K562 (cell line): Measurements from ENCODE around the gene TBC1D7.

Source experiments
- EHMT2 ChIP-seq: fragments of 450-650 bp; IDR thresholded peaks from 2 replicates; pipeline ENCODE4 v1.6.1; 2018; ENCODE audit warnings: antibody characterized with exemption
- ESRRA ChIP-seq: fragments of 450-650 bp; IDR thresholded peaks from 2 replicates; pipeline ENCODE4 v1.6.1; 2014; ENCODE audit warnings: low read depth, mild to moderate bottlenecking, moderate library complexity, borderline replicate concordance
- HCFC1 ChIP-seq: IDR thresholded peaks from 2 replicates; pipeline ENCODE4 v1.6.1; 2012; ENCODE audit warnings: low read depth, low read length, improper control_type of control experiment
- POLR2A ChIP-seq: fragments of 450-650 bp; conservative IDR thresholded peaks from 2 replicates; pipeline ENCODE4 v1.6.1; 2016
- TF ChIP-seq, protein P1 (sequence below), 3 experiments: IDR thresholded peaks in 2 of 3; conservative IDR thresholded peaks in 1 of 3; 2 replicates each; pipeline ENCODE4 v1.5.1; 2011 to 2012; ENCODE audit warnings: low read length in 3 of 3, mild to moderate bottlenecking in 3 of 3, control low read depth in 2 of 3, improper control_type of control experiment in 1 of 3, inconsistent platforms in 1 of 3, low read depth in 1 of 3, mixed read lengths in 1 of 3, moderate library complexity in 1 of 3; ENCODE audit not compliant: insufficient read depth in 2 of 3
- TF ChIP-seq, protein P2 (sequence below): sonication (generic); formaldehyde crosslinking; IDR thresholded peaks from 2 replicates; pipeline ENCODE4 v1.8.0; 2022; ENCODE audit warnings: mild to moderate bottlenecking, missing genetic modification reagents

DNA sequence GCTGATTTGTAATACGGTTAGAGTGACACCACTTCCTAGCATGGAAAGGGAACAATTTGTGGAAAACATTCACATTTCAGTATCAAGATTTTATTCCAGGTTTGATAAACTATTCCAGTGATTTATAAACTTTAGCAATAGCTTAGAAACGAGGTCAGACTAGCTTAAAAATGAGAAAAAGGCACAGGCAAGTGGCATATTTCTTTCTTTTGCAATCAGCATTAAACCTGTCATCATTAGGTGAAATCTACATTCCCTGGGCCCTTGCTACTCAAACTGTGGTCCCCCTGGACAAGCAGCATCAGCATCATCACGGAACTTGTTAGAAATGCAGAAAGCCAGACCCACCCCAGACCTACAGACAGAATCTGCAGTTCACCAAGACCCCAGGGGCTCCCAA, 29.9 kb downstream of the TBC1D7 start:
- TF ChIP-seq HCFC1 (no peak), EHMT2 (no peak), POLR2A (no peak), ESRRA (no peak)
- TF ChIP-seq, protein P1, sequence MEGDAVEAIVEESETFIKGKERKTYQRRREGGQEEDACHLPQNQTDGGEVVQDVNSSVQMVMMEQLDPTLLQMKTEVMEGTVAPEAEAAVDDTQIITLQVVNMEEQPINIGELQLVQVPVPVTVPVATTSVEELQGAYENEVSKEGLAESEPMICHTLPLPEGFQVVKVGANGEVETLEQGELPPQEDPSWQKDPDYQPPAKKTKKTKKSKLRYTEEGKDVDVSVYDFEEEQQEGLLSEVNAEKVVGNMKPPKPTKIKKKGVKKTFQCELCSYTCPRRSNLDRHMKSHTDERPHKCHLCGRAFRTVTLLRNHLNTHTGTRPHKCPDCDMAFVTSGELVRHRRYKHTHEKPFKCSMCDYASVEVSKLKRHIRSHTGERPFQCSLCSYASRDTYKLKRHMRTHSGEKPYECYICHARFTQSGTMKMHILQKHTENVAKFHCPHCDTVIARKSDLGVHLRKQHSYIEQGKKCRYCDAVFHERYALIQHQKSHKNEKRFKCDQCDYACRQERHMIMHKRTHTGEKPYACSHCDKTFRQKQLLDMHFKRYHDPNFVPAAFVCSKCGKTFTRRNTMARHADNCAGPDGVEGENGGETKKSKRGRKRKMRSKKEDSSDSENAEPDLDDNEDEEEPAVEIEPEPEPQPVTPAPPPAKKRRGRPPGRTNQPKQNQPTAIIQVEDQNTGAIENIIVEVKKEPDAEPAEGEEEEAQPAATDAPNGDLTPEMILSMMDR (IDR thresholded peaks at IDR 0.05 in 2 of 3, conservative IDR thresholded peaks at IDR 0.05 in 1 of 3; ENCODE audit: insufficient read depth in 2 of 3, low read depth in 1 of 3, low read length in 3 of 3): no peak
- TF ChIP-seq, protein P2, sequence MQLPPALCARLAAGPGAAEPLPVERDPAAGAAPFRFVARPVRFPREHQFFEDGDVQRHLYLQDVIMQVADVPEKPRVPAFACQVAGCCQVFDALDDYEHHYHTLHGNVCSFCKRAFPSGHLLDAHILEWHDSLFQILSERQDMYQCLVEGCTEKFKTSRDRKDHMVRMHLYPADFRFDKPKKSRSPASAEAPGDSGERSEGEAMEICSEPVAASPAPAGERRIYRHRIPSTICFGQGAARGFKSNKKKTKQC (CRISPR knock-in tag): no peak
